HL-60 (cell line): ENCODE data around the gene RSKR.
A peak's percentile ranks its signal among the peaks of the same experiment; 100 is the strongest.

Experiments
- DNase-seq, 2 experiments: peaks; one replicate each; pipeline ENCODE4 v3.0.0-alpha.2; 2010 to 2020; ENCODE audit warnings: low read depth in 1 of 2, low spot score in 1 of 2
- H3K27ac ChIP-seq: fragments of 250-450 bp; sonication (Bioruptor Pico); replicated peaks from 2 replicates; pipeline ENCODE4 v1.5.1; 2020; ENCODE audit warnings: mild to moderate bottlenecking, moderate library complexity
- H3K27me3 ChIP-seq: fragments of 250-450 bp; sonication (Bioruptor Pico); 2 replicates; pipeline ENCODE4 v1.5.1; 2021; ENCODE audit warnings: mild to moderate bottlenecking, moderate library complexity; ENCODE audit not compliant: insufficient read depth, poor library complexity, severe bottlenecking
- H3K4me3 ChIP-seq: replicated peaks from 2 replicates; pipeline ENCODE4 v1.5.1; 2011; ENCODE audit warnings: mild to moderate bottlenecking, control low read depth, low read length; ENCODE audit not compliant: insufficient read depth
- CTCF ChIP-seq: IDR thresholded peaks from one replicate; pipeline ENCODE4 v1.5.1; 2011; ENCODE audit warnings: low read length, control low read depth, inconsistent platforms; ENCODE audit not compliant: insufficient read depth
- GABPA ChIP-seq: IDR thresholded peaks from 2 replicates; pipeline ENCODE4 v1.6.1; 2012; ENCODE audit warnings: low read depth
- POLR2AphosphoS5 ChIP-seq: IDR thresholded peaks from 2 replicates; pipeline ENCODE4 v1.6.1; 2012; ENCODE audit warnings: low read depth
- REST ChIP-seq: IDR thresholded peaks from 2 replicates; pipeline ENCODE4 v1.6.1; 2012; ENCODE audit warnings: low read depth; ENCODE audit not compliant: insufficient replicate concordance
- SPI1 ChIP-seq: IDR thresholded peaks from 2 replicates; pipeline ENCODE4 v1.6.1; 2012; ENCODE audit warnings: low read depth, mild to moderate bottlenecking, borderline replicate concordance
- long read RNA-seq: library from polyadenylated mRNA; unstranded; transcript quantifications from one replicate; pipeline ENCODE4 v2.0.0, GENCODE V29; 2020

The RSKR gene
- long read RNA-seq = 0 reads

- TF ChIP-seq POLR2AphosphoS5 = peak; percentile 46; the same call in 1 of the 2 replicates
- no peak for TF ChIP-seq CTCF
- no peak for TF ChIP-seq REST
- no peak for TF ChIP-seq GABPA
- TF ChIP-seq SPI1 = no peak
- Histone ChIP-seq H3K27me3 (no peaks in the 10 kb centered on the region), H3K4me3 (no peak within 1 kb of the TSS), H3K27ac (no peak within 1 kb of the TSS)
- DNase-seq = no peak
These were observed at the start of gene RSKR for GRCh38 chr17:28613931-28614381. TSS of gene RSKR (minus strand) at chr17:28614185. CDS start at chr17:28614161, 24 bp downstream.

- Histone ChIP-seq H3K4me3 (no peak overlapping the region), H3K27ac (no peak overlapping the region), H3K27me3 (no peaks in the 10 kb centered on the region)
- TF ChIP-seq CTCF (no peak), SPI1 (no peak), REST (no peak), POLR2AphosphoS5 (no peak), GABPA (no peak)
- DNase-seq = no peak
These were observed 49.7 kb upstream of the RSKR start for GRCh38 chr17:28663723-28664122.

GRCh38 chr17:28662527-28662829, 48.5 kb upstream of the RSKR start:
- Histone ChIP-seq H3K27me3 (no peaks in the 10 kb centered on the region), H3K4me3 (peak overlapping the region; percentile 83), H3K27ac (peak overlapping the region; percentile 99)
- TF ChIP-seq POLR2AphosphoS5 (no peak), SPI1 (no peak), REST (no peak), GABPA (no peak), CTCF (no peak)
- no peak for DNase-seq
